COLO668 (cell line): ENCODE data around the gene RIN1.
A peak's percentile ranks its signal among the peaks of the same experiment; 100 is the strongest.

Experiments used
- DNase-seq: peaks from one replicate; lab custom pipeline; 2025; ENCODE audit not compliant: unreplicated experiment; lab: John Stamatoyannopoulos, UW

The RIN1 gene

DNA sequence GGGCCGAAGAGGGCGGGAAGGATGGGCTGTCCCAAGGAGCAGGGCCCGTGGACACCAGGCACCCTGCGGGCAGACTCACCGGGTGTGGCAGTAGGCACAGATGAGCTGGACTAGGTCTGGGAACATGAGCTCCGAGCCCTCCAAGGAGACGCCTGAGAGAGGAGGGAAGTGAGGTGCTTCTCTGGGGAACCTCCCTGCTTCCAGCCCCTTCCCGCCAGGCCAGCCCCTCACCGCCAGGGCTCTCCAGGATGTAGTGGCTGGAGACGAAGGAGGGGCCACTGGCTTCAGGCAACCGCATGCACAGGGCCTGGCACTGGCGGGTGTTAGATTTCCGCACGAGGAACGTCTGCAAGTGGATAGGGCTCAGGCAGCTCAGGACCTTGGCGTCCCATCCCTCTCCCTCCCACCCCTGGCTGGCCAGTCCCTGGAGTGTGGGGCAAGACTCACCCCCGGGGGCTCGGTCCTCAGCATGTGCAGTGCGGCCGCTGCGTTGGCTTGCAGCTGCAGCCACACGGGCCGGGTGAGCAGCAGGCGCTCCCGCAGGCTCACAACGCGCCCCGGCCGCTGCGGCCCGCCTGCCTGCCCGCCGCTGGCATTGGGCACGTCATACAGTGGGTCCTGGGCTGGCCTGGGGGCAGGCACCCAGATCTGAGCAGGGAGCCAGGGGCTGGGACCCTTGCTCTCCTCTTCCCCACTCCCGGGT is 552 bp downstream of the RIN1 start:
- peak; percentile 26 for DNase-seq

GRCh38 chr11:66334605-66335442 is 1.4 kb downstream of the RIN1 start:
- no peak for DNase-seq

GRCh38 chr11:66333896-66334604 is 2.2 kb downstream of the RIN1 start:
- no peak for DNase-seq

GRCh38 chr11:66333220-66333877 is 2.9 kb downstream of the RIN1 start:
- DNase-seq = no peak

DNA sequence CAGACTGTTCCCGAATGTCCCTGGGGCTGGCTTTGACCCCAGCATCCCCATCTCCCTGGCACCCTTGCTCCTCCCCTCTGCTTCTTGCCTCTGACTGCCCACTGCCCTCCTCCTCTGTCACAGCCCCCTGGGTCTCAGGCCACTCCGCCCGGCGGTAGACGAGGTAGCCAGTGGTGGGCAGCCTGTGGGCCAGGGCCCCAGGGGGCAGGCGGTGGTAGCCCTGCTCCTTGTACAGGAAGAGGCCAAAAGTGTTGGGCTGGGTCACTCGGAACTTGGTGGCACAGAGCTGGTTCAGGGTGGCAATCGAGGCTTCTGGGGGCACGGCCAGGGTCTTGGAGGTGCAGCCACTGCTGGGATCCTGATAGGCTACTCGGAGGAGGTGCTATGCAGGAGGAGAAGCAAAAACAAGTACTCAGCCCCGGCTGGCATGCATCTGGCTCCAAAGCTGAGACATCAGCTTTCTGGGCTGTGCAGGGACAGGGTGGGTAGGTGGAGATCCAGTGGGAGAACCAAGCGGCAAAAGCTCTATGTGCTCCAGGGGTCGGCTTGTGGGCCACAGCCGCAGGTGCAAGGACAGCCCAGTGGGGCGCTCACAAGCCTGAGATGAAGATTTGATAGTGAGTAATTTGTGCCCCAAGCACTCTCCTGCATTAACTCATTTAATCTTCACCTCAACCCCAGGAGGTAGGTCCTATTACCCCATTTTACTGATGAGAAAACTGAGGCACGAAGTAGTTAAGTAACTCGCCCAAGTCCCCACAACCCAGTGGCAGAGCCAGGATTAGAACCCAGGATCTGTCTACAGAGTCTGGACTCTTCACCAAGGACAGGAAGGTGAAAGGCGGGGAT is 3.6 kb downstream of the RIN1 start:
- DNase-seq = no peak

DNA sequence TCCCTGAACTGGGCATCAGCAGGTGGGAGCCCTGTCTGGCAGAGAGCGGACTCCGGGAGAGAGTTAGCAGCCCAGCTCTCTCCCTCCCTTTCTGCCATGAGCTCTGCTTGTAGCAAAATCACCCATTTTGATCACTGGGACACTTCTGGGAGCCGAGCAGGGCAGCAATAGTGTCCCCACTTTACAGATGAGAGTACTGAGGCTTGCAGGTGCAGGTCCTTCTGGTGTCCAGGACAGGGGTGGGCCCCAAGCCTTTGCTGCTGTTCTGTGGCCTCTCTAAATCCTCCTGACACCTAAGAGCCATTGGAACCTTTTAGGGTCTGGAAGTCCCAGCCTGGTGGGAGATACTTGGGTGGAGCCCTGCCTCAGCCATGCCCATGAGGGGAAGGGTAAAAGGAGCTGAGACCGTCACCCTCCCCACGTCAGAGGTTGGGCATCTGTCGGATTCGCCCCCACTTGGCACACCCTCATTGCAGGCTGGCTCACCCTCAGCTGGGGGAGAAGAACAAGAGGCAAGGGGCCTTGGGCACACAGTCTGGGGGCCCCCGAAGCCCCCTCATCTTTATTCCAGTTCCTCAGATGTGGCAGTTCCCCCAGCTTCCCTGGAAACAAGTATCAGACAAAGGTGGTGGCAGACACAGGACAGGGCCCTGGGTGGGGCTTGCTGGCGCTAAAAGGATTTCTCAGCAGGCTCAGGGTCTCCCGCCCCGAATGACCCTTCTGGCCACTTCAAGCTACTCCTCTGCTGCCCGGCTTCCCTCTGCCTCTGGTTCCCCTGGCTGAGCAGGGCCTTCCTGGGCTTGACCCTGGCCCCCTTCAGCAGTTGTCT is 4.5 kb downstream of the RIN1 start:
- DNase-seq = no peak

GRCh38 chr11:66330931-66331330 is 5.3 kb downstream of the RIN1 start:
- DNase-seq = no peak

DNA sequence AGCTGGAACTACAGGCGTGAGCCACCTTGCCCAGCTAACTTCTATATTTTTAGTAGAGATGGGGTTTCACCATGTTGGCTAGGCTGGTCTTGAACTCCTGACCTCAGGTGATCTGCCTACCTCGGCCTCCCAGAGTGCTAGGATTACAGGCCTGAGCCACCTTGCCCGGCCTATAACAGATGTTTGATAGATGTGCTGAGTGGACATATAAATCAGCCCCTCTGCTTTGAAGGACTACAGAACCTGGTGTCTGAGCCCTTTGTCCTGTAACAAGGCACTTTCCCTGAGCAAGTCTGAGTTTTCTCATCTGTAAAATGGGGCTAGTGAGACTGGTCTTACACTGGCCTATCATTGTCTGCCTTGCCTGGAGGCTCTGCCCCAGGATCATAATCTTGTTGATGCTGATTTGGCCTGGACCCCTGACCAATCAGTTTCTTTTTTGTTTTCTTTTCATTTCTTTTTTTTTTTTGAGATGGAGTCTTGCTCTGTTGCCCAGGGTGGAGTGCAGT is 7.0 kb downstream of the RIN1 start:
- DNase-seq = no peak

DNA sequence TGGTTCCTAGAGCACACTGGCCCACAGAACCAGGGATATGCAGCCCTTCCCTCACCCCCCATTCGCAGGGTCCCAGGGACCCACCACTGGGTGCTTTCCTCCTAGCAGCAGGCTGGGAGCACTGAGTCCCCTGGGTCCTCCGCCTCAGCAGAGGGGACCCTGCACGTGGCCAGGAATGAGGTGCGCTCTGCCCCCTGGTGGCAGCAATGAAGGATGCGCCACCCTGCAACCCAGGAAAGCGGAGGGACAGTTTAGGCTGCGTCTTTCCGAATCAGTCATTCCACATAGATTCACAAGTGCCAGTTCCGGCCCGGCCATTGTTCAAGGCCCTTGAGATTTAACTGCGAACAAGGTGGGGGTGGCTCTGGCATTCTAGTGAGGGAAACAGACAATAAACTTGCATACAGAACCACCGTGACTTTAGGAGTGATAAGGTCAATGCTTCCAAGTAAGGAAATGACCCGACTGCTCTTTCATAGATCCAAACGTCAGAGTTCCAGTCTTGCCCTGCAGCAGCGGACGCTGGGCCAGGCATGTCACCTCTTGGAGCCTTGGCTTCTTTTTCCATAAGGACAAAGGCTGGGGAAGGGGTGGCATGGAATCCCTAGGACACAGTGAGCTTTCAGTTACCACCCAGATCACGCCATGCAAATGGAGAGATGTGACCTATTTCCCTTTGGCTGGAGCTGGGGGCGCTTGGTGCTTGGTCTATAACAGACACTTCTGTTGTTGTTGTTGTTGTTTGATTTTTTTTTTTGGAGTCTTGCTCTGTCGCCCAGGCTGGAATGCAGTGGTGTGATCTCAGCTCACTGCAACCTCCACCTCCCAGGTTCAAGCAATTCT is 7.7 kb downstream of the RIN1 start:
- peak; percentile 69 for DNase-seq

- no peak for DNase-seq
These were observed 8.3 kb downstream of the RIN1 start for GRCh38 chr11:66328031-66328301.

- DNase-seq = no peak
These were observed 8.8 kb downstream of the RIN1 start for GRCh38 chr11:66327171-66328030.

GRCh38 chr11:66326261-66327111 is 9.7 kb downstream of the RIN1 start:
- no peak for DNase-seq

DNA sequence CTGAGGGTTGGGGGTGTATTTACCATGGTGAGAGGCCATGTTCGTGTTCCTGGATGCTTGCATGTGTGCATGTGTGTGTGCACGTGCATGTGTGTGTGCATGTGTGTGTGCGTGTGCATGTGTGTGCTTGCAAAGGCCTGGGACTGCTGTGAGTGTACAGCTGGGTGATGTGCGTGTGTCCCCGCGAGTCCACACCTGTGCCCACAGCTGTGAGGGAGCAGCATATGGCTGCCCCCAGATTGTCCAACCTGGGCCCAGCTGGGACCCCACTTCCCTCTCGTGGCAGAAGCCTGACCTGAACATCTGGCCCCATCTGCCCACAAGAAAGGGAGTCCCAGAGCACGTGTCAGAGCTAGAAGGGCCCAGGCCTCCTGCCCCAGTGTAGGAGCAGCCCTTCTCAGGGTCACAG is 11.0 kb downstream of the RIN1 start:
- no peak for DNase-seq

GRCh38 chr11:66324664-66325063 is 11.6 kb downstream of the RIN1 start:
- DNase-seq = no peak

- DNase-seq = no peak
These were observed 12.6 kb downstream of the RIN1 start for GRCh38 chr11:66323684-66324083.

- no peak for DNase-seq
These were observed 13.4 kb downstream of the RIN1 start for GRCh38 chr11:66322732-66323427.
